ENCODE data around the gene KRTAP10-5.
"Not testable (repeated sequence)": the region's sequence is repeated elsewhere in the genome, so short reads cannot be mapped to it uniquely, and the experiment has no call there.

KRTAP10-5 gene

GRCh38 chr21:44612029-44612486 lies 31.7 kb upstream of the KRTAP10-5 start, which contains the start of gene KRTAP10-8:
TSS of gene KRTAP10-8 (plus strand) at chr21:44612079. CDS start at chr21:44612101, 22 bp downstream.
- no peak for FAIRE-seq

GRCh38 chr21:44611551-44611950 lies 31.1 kb upstream of the KRTAP10-5 start:
- DNase-seq (ENCODE audit: insufficient read length, low spot score) (no peak), FAIRE-seq (no peak)

More at GRCh38 chr21:44612029-44612486, 31.7 kb upstream of the KRTAP10-5 start, which contains the start of gene KRTAP10-8:
- no peak for DNase-seq (ENCODE audit: insufficient read length, low spot score)

- FAIRE-seq; DNase-seq (ENCODE audit: insufficient read length, low spot score): not testable (repeated sequence)
These were observed 29.9 kb upstream of the KRTAP10-5 start for GRCh38 chr21:44610157-44610843.

- DNase-seq (ENCODE audit: insufficient read length, low spot score) (no peak), FAIRE-seq (no peak)
These were observed 28.8 kb upstream of the KRTAP10-5 start for GRCh38 chr21:44609193-44609592.

GRCh38 chr21:44606495-44606894 lies 26.1 kb upstream of the KRTAP10-5 start:
- DNase-seq (ENCODE audit: insufficient read length, low spot score) (no peak), FAIRE-seq (no peak)

- no peak for FAIRE-seq
- no peak for DNase-seq (ENCODE audit: insufficient read length, low spot score)
These were observed 23.5 kb upstream of the KRTAP10-5 start for GRCh38 chr21:44603911-44604310.

GRCh38 chr21:44603109-44603875 lies 22.9 kb upstream of the KRTAP10-5 start:
- DNase-seq (ENCODE audit: insufficient read length, low spot score), result no peak
- no peak for FAIRE-seq

- no peak for FAIRE-seq
- DNase-seq (ENCODE audit: insufficient read length, low spot score), result no peak
These were observed 22.1 kb upstream of the KRTAP10-5 start for GRCh38 chr21:44602463-44602850.

GRCh38 chr21:44601596-44602462 lies 21.4 kb upstream of the KRTAP10-5 start:
- FAIRE-seq, result no peak
- no peak for DNase-seq (ENCODE audit: insufficient read length, low spot score)

- FAIRE-seq; DNase-seq (ENCODE audit: insufficient read length, low spot score): not testable (repeated sequence)
These were observed 20.7 kb upstream of the KRTAP10-5 start for GRCh38 chr21:44601091-44601490.

GRCh38 chr21:44600118-44600978 lies 19.9 kb upstream of the KRTAP10-5 start, which contains the start of gene KRTAP10-7:
TSS of gene KRTAP10-7 (plus strand) at chr21:44600597. CDS start at chr21:44600622, 25 bp downstream.
- not testable (repeated sequence) for FAIRE-seq

GRCh38 chr21:44599264-44600029 lies 19.0 kb upstream of the KRTAP10-5 start:
- DNase-seq (ENCODE audit: insufficient read length, low spot score) (no peak), FAIRE-seq (no peak)

More at GRCh38 chr21:44600118-44600978, 19.9 kb upstream of the KRTAP10-5 start, which contains the start of gene KRTAP10-7:
- DNase-seq (ENCODE audit: insufficient read length, low spot score), result not testable (repeated sequence)

- FAIRE-seq (no peak), DNase-seq (ENCODE audit: insufficient read length, low spot score) (no peak)
These were observed 17.7 kb upstream of the KRTAP10-5 start for GRCh38 chr21:44598061-44598460.

GRCh38 chr21:44596068-44596725 lies 15.8 kb upstream of the KRTAP10-5 start:
- DNase-seq (ENCODE audit: insufficient read length, low spot score) (no peak), FAIRE-seq (no peak)

- DNase-seq (ENCODE audit: insufficient read length, low spot score) (no peak), FAIRE-seq (no peak)
These were observed 15.1 kb upstream of the KRTAP10-5 start for GRCh38 chr21:44595524-44595923.

- no peak for FAIRE-seq
These were observed 14.1 kb upstream of the KRTAP10-5 start for GRCh38 chr21:44594406-44594916.

GRCh38 chr21:44593598-44594405 lies 13.4 kb upstream of the KRTAP10-5 start:
- FAIRE-seq, result no peak

More at GRCh38 chr21:44594406-44594916, 14.1 kb upstream of the KRTAP10-5 start:
- DNase-seq (ENCODE audit: insufficient read length, low spot score), result no peak

More at GRCh38 chr21:44593598-44594405, 13.4 kb upstream of the KRTAP10-5 start:
- DNase-seq (ENCODE audit: insufficient read length, low spot score), result no peak
